H1 (cell line): ENCODE results near the gene THAP12. TPM values are rescaled to one million over a fixed set of nuclear protein-coding genes. Genes with fewer than 3 reads are reported as not detected.

Experiments used
- ATF3 ChIP-seq: IDR thresholded peaks from 2 replicates; pipeline ENCODE4 v1.6.1; 2011; ENCODE audit warnings: low read depth, mild to moderate bottlenecking, low read length; ENCODE audit not compliant: insufficient read depth
- CEBPB ChIP-seq: IDR thresholded peaks from 2 replicates; pipeline ENCODE4 v1.6.1; 2012; ENCODE audit warnings: low read depth, low read length
- RAD21 ChIP-seq, 2 experiments: IDR thresholded peaks in 1 of 2; conservative IDR thresholded peaks in 1 of 2; 2 replicates each; pipeline ENCODE4 v1.6.1; 2011; ENCODE audit warnings: low read depth in 2 of 2, low read length in 2 of 2, improper control_type of control experiment in 1 of 2, inconsistent platforms in 1 of 2, mild to moderate bottlenecking in 1 of 2, moderate library complexity in 1 of 2
- TEAD4 ChIP-seq: IDR thresholded peaks from 2 replicates; pipeline ENCODE4 v1.6.1; 2012; ENCODE audit warnings: low read depth, low read length, inconsistent platforms, mixed read lengths
- polyA plus RNA-seq, 7 experiments: library from polyadenylated mRNA; depleted of rRNA in 3 of 7; stranded (reverse) in 5 of 7; unstranded in 2 of 7; fragments of >200 nt in 5 of 7; fragments of 200-250 nt in 2 of 7; gene quantifications; 1 replicate in 5 of 7; 2 replicates in 1 of 7; 4 replicates in 1 of 7; pipeline versions ENCODE4 v1.2.1 to v1.2.3, GENCODE V29; 2011 to 2013; ENCODE audit warnings: missing spikeins in 2 of 7, mixed read lengths in 2 of 7
- total RNA-seq: library from RNA; stranded (reverse); fragmentation: NEBNext Ultra II Directional; extraction: Animal tissue kit (Norgen Biotek cat#: 25700); gene quantifications from 2 replicates; pipeline ENCODE4 v1.2.1, GENCODE V29; 2021

The THAP12 gene
- total and polyA plus RNA-seq, 2 of the 8 experiments (the other 6 are each of a cell fraction or from before 2014, with no cell fraction given), result 12.0 to 39.9 TPM

- TF ChIP-seq TEAD4 (no peak), CEBPB (no peak), ATF3 (no peak), RAD21 (IDR thresholded peaks at IDR 0.05 in 1 of 2, conservative IDR thresholded peaks at IDR 0.05 in 1 of 2; ENCODE audit: low read depth in 2 of 2, low read length in 2 of 2) (no peak)
Measured at GRCh38 chr11:76314741-76315090, 66.2 kb downstream of the THAP12 start (continued).
